ENCODE data around the gene TCF4.

Gene TCF4

GRCh38 chr18:55243255-55243654 lies 344.7 kb downstream of the TCF4 start:
- no peak for DNase-seq (ENCODE audit: low read depth)
- H3K4me3 ChIP-seq (ENCODE audit: low read length): no peak overlapping the region
- TF ChIP-seq, protein P1, sequence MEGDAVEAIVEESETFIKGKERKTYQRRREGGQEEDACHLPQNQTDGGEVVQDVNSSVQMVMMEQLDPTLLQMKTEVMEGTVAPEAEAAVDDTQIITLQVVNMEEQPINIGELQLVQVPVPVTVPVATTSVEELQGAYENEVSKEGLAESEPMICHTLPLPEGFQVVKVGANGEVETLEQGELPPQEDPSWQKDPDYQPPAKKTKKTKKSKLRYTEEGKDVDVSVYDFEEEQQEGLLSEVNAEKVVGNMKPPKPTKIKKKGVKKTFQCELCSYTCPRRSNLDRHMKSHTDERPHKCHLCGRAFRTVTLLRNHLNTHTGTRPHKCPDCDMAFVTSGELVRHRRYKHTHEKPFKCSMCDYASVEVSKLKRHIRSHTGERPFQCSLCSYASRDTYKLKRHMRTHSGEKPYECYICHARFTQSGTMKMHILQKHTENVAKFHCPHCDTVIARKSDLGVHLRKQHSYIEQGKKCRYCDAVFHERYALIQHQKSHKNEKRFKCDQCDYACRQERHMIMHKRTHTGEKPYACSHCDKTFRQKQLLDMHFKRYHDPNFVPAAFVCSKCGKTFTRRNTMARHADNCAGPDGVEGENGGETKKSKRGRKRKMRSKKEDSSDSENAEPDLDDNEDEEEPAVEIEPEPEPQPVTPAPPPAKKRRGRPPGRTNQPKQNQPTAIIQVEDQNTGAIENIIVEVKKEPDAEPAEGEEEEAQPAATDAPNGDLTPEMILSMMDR (IDR thresholded peaks at IDR 0.05; ENCODE audit: insufficient read depth, low read depth, low read length, missing control alignments): no peak

DNA sequence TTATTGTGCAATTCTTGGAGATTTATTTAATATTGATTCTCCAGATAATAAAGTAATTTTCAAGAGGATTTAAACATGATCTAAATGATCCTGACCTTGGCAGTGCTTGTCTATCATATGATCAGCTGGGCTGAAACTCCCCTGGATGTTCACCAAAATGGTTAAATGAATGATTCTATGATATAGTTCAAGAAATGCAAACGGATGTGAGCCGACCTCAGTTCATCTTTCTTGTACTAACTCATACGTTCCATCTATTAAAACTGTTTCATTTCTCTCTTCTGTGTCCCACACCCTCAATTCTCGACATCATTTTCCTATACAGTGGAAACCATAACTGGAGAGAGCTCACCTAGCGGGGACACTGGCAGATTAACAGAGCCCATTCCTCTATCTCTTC lies 347.0 kb downstream of the TCF4 start:
- TF ChIP-seq, protein P1 (IDR thresholded peaks at IDR 0.05; ENCODE audit: insufficient read depth, low read depth, low read length, missing control alignments): no peak
- no peak for DNase-seq (ENCODE audit: low read depth)
- H3K4me3 ChIP-seq (ENCODE audit: low read length): no peak overlapping the region

DNA sequence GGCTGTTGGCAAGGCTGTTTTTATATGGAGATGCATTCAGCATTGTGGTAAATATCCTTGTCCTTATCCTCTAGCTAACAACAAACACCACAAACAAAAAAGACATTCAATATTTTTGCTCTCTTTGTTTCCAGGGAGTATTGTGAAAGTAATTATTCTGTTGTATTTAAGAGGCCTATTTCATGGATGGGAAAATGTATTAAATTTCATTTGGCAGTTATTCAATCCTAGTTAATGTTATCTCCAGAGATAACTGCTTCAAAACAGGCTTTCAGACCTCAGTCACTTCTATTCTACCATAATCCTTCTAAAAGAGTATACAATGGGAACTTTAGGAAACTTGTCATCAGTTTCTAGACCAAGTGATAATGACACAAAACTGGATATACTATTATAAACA lies 348.3 kb downstream of the TCF4 start:
- TF ChIP-seq, protein P1 (IDR thresholded peaks at IDR 0.05; ENCODE audit: insufficient read depth, low read depth, low read length, missing control alignments): no peak
- DNase-seq (ENCODE audit: low read depth): no peak
- H3K4me3 ChIP-seq (ENCODE audit: low read length): no peak overlapping the region

- TF ChIP-seq, protein P1 (IDR thresholded peaks at IDR 0.05; ENCODE audit: insufficient read depth, low read depth, low read length, missing control alignments): no peak
- no peak for DNase-seq (ENCODE audit: low read depth)
- H3K4me3 ChIP-seq (ENCODE audit: low read length): no peak overlapping the region
These were observed 350.3 kb downstream of the TCF4 start for GRCh38 chr18:55237660-55238059.

- TF ChIP-seq, protein P1 (IDR thresholded peaks at IDR 0.05; ENCODE audit: insufficient read depth, low read depth, low read length, missing control alignments): no peak
- no peak for DNase-seq (ENCODE audit: low read depth)
These were observed 351.7 kb downstream of the TCF4 start for GRCh38 chr18:55236150-55236931.

DNA sequence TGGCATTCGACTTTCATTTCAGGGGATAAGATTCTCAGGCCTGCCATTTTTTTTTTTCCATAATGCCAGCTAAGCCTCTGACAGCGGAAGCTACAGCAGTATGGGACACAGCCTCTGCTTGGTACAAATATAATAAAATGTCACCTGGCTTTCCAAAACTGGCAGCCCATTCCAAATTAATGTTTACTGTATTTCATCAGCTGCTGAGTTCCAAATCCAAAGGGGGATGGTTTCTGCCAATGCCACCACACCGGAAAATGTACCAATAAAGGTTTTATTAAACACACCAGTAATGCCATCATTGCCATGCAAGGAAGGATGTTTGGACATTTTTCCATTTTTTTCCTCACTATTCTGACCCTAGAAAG lies 352.9 kb downstream of the TCF4 start:
- no peak overlapping the region for H3K4me3 ChIP-seq (ENCODE audit: low read length)
- DNase-seq (ENCODE audit: low read depth): no peak
- TF ChIP-seq, protein P1 (IDR thresholded peaks at IDR 0.05; ENCODE audit: insufficient read depth, low read depth, low read length, missing control alignments): no peak

More at GRCh38 chr18:55236150-55236931, 351.7 kb downstream of the TCF4 start:
- H3K4me3 ChIP-seq (ENCODE audit: low read length): no peak overlapping the region

Measured in epithelial cell of esophagus (primary cell).